Esophagus muscularis mucosa (tissue), 4 donors: ENCODE measurements around the gene ADAMTS16.

Source experiments
- CTCF ChIP-seq, 3 experiments: fragments of 200-600 bp in 2 of 3; fragments of 450-650 bp in 1 of 3; sonication (generic) in 2 of 3; IDR thresholded peaks; one replicate each; pipeline ENCODE4 v1.5.1; 2017 to 2019; ENCODE audit warnings: antibody characterized with exemption in 3 of 3, mild to moderate bottlenecking in 2 of 3, moderate library complexity in 1 of 3
- EP300 ChIP-seq: sonication (generic); formaldehyde crosslinking; IDR thresholded peaks from one replicate; pipeline ENCODE4 v1.6.1; 2017; ENCODE audit warnings: antibody characterized with exemption
- POLR2A ChIP-seq: fragments of 450-650 bp; IDR thresholded peaks from one replicate; pipeline ENCODE4 v1.6.1; 2017; ENCODE audit warnings: antibody characterized with exemption, moderate library complexity, mild to moderate bottlenecking, low read depth
- POLR2AphosphoS5 ChIP-seq, 2 donors: sonication (generic); formaldehyde crosslinking; IDR thresholded peaks; one replicate each; pipeline ENCODE4 v1.6.1; 2017; ENCODE audit warnings: antibody characterized with exemption in 2 of 2

- TF ChIP-seq CTCF (IDR thresholded peaks at IDR 0.05) = no peak
- TF ChIP-seq POLR2A = no peak
- no peak for TF ChIP-seq EP300
- TF ChIP-seq POLR2AphosphoS5 (IDR thresholded peaks at IDR 0.05) = no peak
These were observed 183.4 kb downstream of the ADAMTS16 start for GRCh38 chr5:5323551-5323950.
